A673 (cell line): ENCODE data around the gene HNRNPA2B1.

Source experiments
- EZH2 ChIP-seq: fragments of 200-600 bp; sonication (generic); IDR thresholded peaks from 2 replicates; pipeline ENCODE4 v1.6.1; 2017; ENCODE audit warnings: borderline replicate concordance, low read depth, mild to moderate bottlenecking, mixed read lengths, antibody characterized with exemption, low read length; ENCODE audit not compliant: poor library complexity, severe bottlenecking
- TF ChIP-seq, protein P1 (sequence below): fragments of 300-800, 200-600 bp; sonication (generic); conservative IDR thresholded peaks from 2 replicates; pipeline ENCODE4 v1.5.1; 2017; ENCODE audit warnings: low read depth, mild to moderate bottlenecking, antibody characterized with exemption, low read length, moderate library complexity, mixed read lengths

GRCh38 chr7:26200038-26200443 is 505 bp downstream of the HNRNPA2B1 start:
- TF ChIP-seq, protein P1, sequence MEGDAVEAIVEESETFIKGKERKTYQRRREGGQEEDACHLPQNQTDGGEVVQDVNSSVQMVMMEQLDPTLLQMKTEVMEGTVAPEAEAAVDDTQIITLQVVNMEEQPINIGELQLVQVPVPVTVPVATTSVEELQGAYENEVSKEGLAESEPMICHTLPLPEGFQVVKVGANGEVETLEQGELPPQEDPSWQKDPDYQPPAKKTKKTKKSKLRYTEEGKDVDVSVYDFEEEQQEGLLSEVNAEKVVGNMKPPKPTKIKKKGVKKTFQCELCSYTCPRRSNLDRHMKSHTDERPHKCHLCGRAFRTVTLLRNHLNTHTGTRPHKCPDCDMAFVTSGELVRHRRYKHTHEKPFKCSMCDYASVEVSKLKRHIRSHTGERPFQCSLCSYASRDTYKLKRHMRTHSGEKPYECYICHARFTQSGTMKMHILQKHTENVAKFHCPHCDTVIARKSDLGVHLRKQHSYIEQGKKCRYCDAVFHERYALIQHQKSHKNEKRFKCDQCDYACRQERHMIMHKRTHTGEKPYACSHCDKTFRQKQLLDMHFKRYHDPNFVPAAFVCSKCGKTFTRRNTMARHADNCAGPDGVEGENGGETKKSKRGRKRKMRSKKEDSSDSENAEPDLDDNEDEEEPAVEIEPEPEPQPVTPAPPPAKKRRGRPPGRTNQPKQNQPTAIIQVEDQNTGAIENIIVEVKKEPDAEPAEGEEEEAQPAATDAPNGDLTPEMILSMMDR: no peak
- TF ChIP-seq EZH2: no peak
